WI38 (cell line): ENCODE results near the gene OTUB1.

Source experiments
- H3K4me3 ChIP-seq: 2 replicates; pipeline ENCODE4 v1.5.1; 2011; ENCODE audit warnings: low read depth, mild to moderate bottlenecking, control low read depth, low read length
- TF ChIP-seq, protein P1 (sequence below): IDR thresholded peaks from 2 replicates; pipeline ENCODE4 v1.5.1; 2012; ENCODE audit warnings: low read depth, mild to moderate bottlenecking, control low read depth, low read length

OTUB1 gene

DNA sequence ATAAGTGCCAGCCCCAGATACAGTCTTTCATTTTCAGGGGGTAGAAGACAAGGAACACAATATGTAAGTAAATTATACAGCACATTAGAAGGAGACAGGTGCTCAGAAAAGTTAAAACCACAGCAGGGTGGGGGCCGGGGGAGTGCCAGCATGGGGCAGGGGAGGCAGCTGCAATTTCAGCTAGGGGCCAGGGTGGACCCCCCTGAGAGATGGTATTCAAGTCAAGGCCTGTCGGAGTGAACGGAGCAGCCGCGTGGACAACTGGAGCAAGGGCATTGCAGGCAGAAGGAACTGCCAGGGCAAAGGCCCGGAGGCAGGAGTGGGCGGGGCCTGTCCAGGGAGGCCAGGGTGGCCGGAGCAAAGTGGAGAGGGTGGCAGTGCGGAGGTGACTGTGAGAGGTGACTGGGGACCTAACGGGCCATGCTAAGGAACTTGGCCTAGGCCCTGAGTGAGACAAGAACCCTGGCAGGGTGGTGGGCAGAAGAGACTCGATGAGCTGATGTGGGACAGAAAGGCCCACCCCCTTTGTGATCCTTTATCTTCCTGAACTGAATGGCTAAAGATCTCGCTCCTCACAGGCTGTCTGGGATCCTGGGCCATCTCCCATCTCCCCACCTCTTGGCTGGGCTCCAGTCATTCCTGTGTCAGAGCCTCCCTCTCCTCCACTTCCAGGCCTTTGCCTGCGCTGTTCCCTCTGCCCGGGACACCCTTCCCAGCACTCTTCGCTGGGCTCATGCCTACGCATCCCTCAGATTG lies 27.1 kb downstream of the OTUB1 start:
- TF ChIP-seq, protein P1, sequence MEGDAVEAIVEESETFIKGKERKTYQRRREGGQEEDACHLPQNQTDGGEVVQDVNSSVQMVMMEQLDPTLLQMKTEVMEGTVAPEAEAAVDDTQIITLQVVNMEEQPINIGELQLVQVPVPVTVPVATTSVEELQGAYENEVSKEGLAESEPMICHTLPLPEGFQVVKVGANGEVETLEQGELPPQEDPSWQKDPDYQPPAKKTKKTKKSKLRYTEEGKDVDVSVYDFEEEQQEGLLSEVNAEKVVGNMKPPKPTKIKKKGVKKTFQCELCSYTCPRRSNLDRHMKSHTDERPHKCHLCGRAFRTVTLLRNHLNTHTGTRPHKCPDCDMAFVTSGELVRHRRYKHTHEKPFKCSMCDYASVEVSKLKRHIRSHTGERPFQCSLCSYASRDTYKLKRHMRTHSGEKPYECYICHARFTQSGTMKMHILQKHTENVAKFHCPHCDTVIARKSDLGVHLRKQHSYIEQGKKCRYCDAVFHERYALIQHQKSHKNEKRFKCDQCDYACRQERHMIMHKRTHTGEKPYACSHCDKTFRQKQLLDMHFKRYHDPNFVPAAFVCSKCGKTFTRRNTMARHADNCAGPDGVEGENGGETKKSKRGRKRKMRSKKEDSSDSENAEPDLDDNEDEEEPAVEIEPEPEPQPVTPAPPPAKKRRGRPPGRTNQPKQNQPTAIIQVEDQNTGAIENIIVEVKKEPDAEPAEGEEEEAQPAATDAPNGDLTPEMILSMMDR: no peak
- no peak overlapping the region for H3K4me3 ChIP-seq

DNA sequence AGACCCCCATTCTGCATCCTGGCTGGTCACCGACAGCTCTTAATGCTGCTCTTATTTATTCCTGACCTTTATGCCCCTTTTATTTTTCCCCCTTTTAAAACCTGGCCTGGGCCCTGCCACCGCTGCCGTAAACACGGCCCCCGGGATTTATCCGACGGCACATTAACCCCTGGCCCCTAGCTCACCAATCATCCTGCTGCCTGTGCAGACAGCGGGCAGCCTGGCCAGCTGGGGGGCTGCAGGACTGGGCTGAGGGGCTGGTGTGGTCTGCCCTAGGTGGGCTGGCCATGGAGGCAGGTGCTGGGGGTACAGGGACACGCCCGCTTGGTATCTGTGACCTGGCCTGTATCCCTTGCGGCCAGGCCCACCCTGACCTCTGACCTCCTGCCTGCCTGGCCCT lies 28.1 kb downstream of the OTUB1 start:
- TF ChIP-seq, protein P1: no peak

DNA sequence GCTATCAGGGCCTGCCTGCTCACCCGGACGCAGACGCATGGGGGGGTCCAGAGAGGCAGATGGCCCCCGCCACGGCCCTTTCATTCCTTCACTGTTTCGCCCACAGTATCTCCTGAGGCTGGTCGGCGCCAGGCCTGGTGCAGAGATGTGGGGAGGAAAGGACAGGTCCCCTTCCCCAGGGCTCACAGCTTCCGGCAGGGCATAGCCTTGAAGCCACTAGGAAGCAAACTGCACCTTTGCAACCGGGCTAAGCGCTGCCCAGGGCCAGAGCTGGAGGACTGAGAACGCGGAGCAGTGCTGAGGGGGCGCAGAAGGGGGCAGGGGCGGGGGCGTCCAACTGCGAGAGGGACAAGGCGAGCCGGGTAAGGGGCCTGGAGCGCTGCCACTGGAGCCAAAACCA lies 29.3 kb downstream of the OTUB1 start:
- TF ChIP-seq, protein P1: no peak

More for the DNA sequence above, 28.1 kb downstream of the OTUB1 start:
- no peak overlapping the region for H3K4me3 ChIP-seq

DNA sequence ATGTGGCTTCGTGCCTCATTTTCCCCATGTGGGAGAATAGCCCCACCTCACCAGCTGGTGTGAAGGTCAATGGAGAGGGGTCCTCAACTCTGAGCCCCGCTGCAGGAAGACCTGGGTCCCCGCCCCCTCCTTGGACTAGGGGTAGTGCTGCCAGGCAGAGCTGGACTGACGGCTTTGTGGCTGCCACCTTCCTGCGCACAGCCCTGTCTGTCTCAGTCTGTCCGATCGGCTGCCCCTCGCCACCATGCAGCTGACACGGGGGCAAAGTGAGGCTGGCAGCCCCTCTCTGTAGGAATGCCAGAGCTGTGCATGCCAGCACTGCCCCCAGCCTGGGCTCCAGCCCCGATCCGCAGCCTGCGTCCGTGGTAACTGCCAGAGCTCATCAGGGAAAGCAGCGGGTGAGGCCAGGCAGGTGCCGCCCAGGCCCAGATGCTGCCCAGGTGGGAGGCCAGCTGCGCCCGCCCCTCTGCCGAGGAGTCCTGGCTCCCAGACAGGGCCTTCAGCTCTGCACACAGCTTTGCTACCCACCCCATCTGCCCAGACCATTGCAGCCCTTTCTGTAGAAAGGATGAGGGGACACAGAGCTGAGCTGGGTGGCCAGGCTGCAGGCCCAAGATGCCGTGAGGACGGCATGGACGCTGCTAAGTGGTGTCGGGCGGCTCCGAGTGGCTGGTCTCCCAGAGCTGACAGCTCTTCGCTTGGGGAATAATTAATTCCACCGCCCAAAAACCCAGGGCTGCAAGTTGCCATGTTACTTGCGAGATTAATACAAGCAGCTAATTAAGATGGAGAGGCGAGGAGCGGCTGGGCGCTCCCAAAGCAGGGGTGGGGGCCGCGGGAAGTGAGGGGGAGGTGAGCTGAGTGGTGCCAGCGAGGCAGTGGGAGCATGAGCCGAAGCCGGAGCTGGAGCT lies 30.0 kb downstream of the OTUB1 start:
- H3K4me3 ChIP-seq: no peak overlapping the region
- TF ChIP-seq, protein P1: no peak

More for the DNA sequence above, 29.3 kb downstream of the OTUB1 start:
- no peak overlapping the region for H3K4me3 ChIP-seq

DNA sequence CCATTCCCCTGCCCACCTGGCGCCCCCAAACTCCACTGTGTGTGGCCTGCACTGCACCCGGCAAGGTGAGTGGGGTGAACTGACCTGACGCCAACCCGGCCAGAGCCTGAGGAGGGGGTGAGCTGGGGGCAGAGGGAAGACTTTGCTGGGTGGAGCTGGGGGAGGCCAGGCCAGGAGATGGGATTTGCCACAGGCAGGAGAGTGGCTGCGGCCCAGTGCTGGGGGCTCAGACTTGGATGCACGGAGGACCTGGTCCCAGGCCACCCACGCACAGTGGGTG lies 31.6 kb downstream of the OTUB1 start:
- TF ChIP-seq, protein P1: no peak
- no peak overlapping the region for H3K4me3 ChIP-seq

DNA sequence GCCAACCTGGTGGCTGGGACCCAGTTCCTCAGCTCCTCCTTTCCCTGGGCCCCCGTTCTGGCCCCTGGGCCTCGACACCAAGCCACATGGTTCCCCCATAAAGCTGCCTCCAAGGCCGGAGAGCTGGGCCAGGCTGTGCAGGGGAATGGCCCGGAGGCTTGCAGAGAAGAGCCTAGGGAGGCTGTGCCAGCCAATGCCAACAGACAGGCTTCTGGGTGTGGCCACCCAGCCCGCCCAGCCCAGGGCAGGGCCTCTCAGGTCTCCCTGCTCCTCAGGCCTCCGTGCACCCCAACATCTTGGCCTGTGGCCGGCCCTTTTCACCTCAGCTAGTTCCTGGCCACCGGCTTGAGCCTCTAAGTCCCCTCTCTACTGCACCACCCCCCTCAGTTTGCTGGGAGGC lies 32.1 kb downstream of the OTUB1 start:
- TF ChIP-seq, protein P1: no peak

More for the DNA sequence above, 32.1 kb downstream of the OTUB1 start:
- no peak overlapping the region for H3K4me3 ChIP-seq
